HEK293 (cell line): ENCODE measurements around the gene PHPT1.
A peak's percentile ranks its signal among the peaks of the same experiment; 100 is the strongest.

ENCODE experiments used
- CTCF ChIA-PET: fragments of 350-600 bp; formaldehyde crosslinking; extraction: SDS; loops from one replicate; lab custom pipeline; 2021; ENCODE audit warnings: antibody characterized with exemption; lab: Yijun Ruan, JAX
- POLR2A ChIA-PET: fragments of 300-600 bp; formaldehyde crosslinking; extraction: SDS; loops from one replicate; lab custom pipeline; 2020; ENCODE audit warnings: antibody characterized with exemption, inconsistent platforms; lab: Yijun Ruan, JAX
- H3K27ac ChIP-seq: fragments of 200-500 bp; sonication (Bioruptor generic); 2 replicates; pipeline ENCODE4 v1.5.1; 2014; ENCODE audit warnings: low read depth, low read length, control low read depth, inconsistent platforms; ENCODE audit errors: extremely low read depth
- H3K36me3 ChIP-seq, 2 experiments: fragments of 200-500 bp in 1 of 2; sonication (Bioruptor generic) in 1 of 2; 1 replicate in 1 of 2; 2 replicates in 1 of 2; pipeline ENCODE4 v1.5.1; 2014 to 2017; ENCODE audit warnings: inconsistent platforms in 2 of 2, low read length in 2 of 2; ENCODE audit not compliant: control insufficient read depth in 2 of 2, insufficient read depth in 1 of 2
- H3K4me1 ChIP-seq: fragments of 200-500 bp; sonication (Bioruptor generic); 2 replicates; pipeline ENCODE4 v1.5.1; 2014; ENCODE audit warnings: mild to moderate bottlenecking, low read length, inconsistent platforms; ENCODE audit not compliant: control insufficient read depth, insufficient read depth
- H3K4me3 ChIP-seq: 2 replicates; pipeline ENCODE4 v1.5.1; 2011; ENCODE audit warnings: low read depth, mild to moderate bottlenecking, control low read depth, low read length, moderate library complexity
- H3K9me3 ChIP-seq: fragments of 200-500 bp; sonication (Bioruptor generic); 2 replicates; pipeline ENCODE4 v1.5.1; 2014; ENCODE audit warnings: low read depth, low read length, inconsistent platforms; ENCODE audit not compliant: control insufficient read depth, insufficient read depth
- BCL11B ChIP-seq: fragments of 450-650 bp; formaldehyde crosslinking; IDR thresholded peaks from 2 replicates; pipeline ENCODE4 v1.5.1; 2016; ENCODE audit warnings: low read depth, missing biosample characterization, missing genetic modification characterization
- HOXC10 ChIP-seq: sonication (generic); formaldehyde crosslinking; IDR thresholded peaks from 2 replicates; pipeline ENCODE4 v1.8.1; 2023; ENCODE audit warnings: mild to moderate bottlenecking, missing genetic modification reagents
- KLF7 ChIP-seq: fragments of 450-650 bp; formaldehyde crosslinking; IDR thresholded peaks from 2 replicates; pipeline ENCODE4 v1.5.1; 2016; ENCODE audit warnings: missing biosample characterization, missing genetic modification characterization, borderline replicate concordance
- KLF9 ChIP-seq: fragments of 450-650 bp; formaldehyde crosslinking; IDR thresholded peaks from 2 replicates; pipeline ENCODE4 v1.5.1; 2016; ENCODE audit warnings: missing biosample characterization, missing genetic modification characterization, low read depth
- ZBTB17 ChIP-seq: fragments of 450-650 bp; formaldehyde crosslinking; IDR thresholded peaks from 2 replicates; pipeline ENCODE4 v1.5.1; 2016; ENCODE audit warnings: missing biosample characterization, missing genetic modification characterization
- ZBTB21 ChIP-seq: fragments of 450-650 bp; formaldehyde crosslinking; IDR thresholded peaks from 2 replicates; pipeline ENCODE4 v1.5.1; 2017; ENCODE audit warnings: missing biosample characterization, missing genetic modification characterization
- ZNF114 ChIP-seq: fragments of 450-650 bp; formaldehyde crosslinking; IDR thresholded peaks from 2 replicates; pipeline ENCODE4 v1.5.0; 2017; ENCODE audit warnings: missing biosample characterization, missing genetic modification characterization
- ZNF169 ChIP-seq: fragments of 450-650 bp; formaldehyde crosslinking; IDR thresholded peaks from 2 replicates; pipeline ENCODE4 v1.5.1; 2016; ENCODE audit warnings: missing biosample characterization, missing genetic modification characterization
- ZNF302 ChIP-seq: fragments of 450-650 bp; formaldehyde crosslinking; IDR thresholded peaks from 2 replicates; pipeline ENCODE4 v1.5.1; 2016; ENCODE audit warnings: missing biosample characterization, missing genetic modification characterization, low read depth
- ZNF311 ChIP-seq: fragments of 450-650 bp; formaldehyde crosslinking; IDR thresholded peaks from 2 replicates; pipeline ENCODE4 v1.5.1; 2017; ENCODE audit warnings: missing biosample characterization, missing genetic modification characterization, borderline replicate concordance
- ZNF416 ChIP-seq: fragments of 450-650 bp; formaldehyde crosslinking; IDR thresholded peaks from 2 replicates; pipeline ENCODE4 v1.5.1; 2016; ENCODE audit warnings: missing biosample characterization, missing genetic modification characterization
- ZNF529 ChIP-seq: fragments of 450-650 bp; formaldehyde crosslinking; IDR thresholded peaks from 2 replicates; pipeline ENCODE4 v1.5.1; 2017; ENCODE audit warnings: missing genetic modification characterization, missing biosample characterization; ENCODE audit not compliant: insufficient replicate concordance
- ZNF629 ChIP-seq: fragments of 450-650 bp; formaldehyde crosslinking; IDR thresholded peaks from 2 replicates; pipeline ENCODE4 v1.5.1; 2017; ENCODE audit warnings: missing biosample characterization, missing genetic modification characterization
- ZNF660 ChIP-seq: fragments of 450-650 bp; IDR thresholded peaks from 2 replicates; pipeline ENCODE4 v1.5.1; 2018; ENCODE audit warnings: missing biosample characterization, mild to moderate bottlenecking, missing genetic modification characterization
- ZNF707 ChIP-seq: fragments of 450-650 bp; formaldehyde crosslinking; IDR thresholded peaks from 2 replicates; pipeline ENCODE4 v1.5.1; 2016; ENCODE audit warnings: missing biosample characterization, missing genetic modification characterization
- ZNF776 ChIP-seq: fragments of 450-650 bp; formaldehyde crosslinking; IDR thresholded peaks from 2 replicates; pipeline ENCODE4 v1.5.0; 2017; ENCODE audit warnings: missing biosample characterization, missing genetic modification characterization, borderline replicate concordance
- TF ChIP-seq, protein P1 (sequence below): fragments of 450-650 bp; formaldehyde crosslinking; IDR thresholded peaks from 2 replicates; pipeline ENCODE4 v1.5.1; 2017; ENCODE audit warnings: missing biosample characterization, missing genetic modification characterization
- TF ChIP-seq, protein P2 (sequence below): fragments of 450-650 bp; formaldehyde crosslinking; IDR thresholded peaks from 2 replicates; pipeline ENCODE4 v1.5.1; 2016; ENCODE audit warnings: missing biosample characterization, missing genetic modification characterization
- TF ChIP-seq, protein P3 (sequence below): fragments of 450-650 bp; formaldehyde crosslinking; IDR thresholded peaks from 2 replicates; pipeline ENCODE4 v1.5.1; 2016; ENCODE audit warnings: missing biosample characterization, missing genetic modification characterization
- TF ChIP-seq, protein P4 (sequence below): fragments of 450-650 bp; formaldehyde crosslinking; IDR thresholded peaks from 2 replicates; pipeline ENCODE4 v1.5.1; 2016; ENCODE audit warnings: missing biosample characterization, missing genetic modification characterization
- TF ChIP-seq, protein P5 (sequence below): fragments of 450-650 bp; formaldehyde crosslinking; IDR thresholded peaks from 2 replicates; pipeline ENCODE4 v1.5.1; 2016; ENCODE audit warnings: missing biosample characterization, missing genetic modification characterization
- TF ChIP-seq, protein P6 (sequence below): fragments of 450-650 bp; formaldehyde crosslinking; IDR thresholded peaks from 2 replicates; pipeline ENCODE4 v1.5.1; 2016; ENCODE audit warnings: missing biosample characterization, missing genetic modification characterization
- TF ChIP-seq, protein P7 (sequence below): fragments of 450-650 bp; formaldehyde crosslinking; IDR thresholded peaks from 2 replicates; pipeline ENCODE4 v1.5.1; 2016; ENCODE audit warnings: missing biosample characterization, missing genetic modification characterization

Gene PHPT1

DNA sequence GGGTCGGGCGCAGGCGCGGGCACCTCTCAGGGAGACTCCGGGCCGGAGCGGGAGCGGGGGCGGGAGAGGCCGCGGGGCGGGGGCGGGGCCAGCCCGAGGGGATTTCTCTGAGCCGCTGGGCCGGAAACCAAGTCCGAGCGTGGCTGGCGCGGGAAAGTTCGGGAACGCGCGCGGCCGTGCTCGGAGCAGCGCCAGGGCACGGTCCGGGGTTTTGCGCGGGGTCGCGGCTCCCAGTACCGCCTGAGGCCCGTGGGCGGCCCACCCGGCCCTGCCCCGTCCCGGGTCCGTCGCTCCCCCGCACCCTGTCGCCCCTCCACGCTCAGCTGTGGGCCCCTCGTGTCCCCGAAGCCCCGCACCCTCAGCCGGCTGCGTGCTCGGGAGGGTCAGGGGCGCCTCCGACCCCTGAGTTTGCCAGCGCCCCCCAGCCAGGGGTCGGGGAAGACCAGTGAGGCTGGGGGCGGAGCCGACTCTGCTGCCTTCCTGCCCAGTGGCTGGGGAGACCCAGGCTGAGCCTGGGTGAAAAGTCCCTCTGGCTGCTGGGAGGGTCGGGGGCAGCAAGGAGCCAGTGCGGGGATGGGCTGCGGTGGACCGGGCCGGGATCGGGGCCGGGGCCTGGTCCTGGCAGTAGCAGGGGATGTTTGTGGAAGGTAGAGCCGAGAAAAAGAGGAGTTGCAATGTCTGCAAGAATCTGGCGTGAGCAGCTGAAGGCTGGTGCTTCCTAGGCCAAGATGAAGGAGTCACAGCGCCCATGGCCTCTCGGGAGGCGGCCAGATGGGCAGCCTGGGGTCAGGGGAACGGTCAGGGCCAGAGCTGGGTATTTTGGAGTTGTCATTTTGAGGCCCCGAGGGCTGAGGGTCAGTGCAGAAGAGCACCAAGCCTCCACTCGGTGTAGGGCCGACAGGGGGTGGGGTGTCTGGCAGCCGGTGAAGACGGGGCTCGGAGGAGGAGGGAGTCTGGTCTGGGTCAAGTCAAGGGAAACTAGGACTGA is 37.7 kb downstream of the PHPT1 start:
- Histone ChIP-seq H3K4me1 (no peaks in the 10 kb centered on the region), H3K27ac (peak overlapping the region; percentile 86; the same call in 1 of the 2 replicates), H3K9me3 (no peaks in the 10 kb centered on the region), H3K4me3 (peak overlapping the region; percentile 81), H3K36me3 (peaks cover 3 to 15% of the 10 kb centered on the region in 2 experiments; a peak in 2 of 3 replicates)
- POLR2A ChIA-PET: interaction anchor here (0.9 to 1.9 kb wide), 21 partner anchors 12 to 243 kb away, joined by 3 to 15 read pairs (median 4); partner anchors contain the start of genes AJM1, EDF1, PAXX and RABL6
- CTCF ChIA-PET: interaction anchor here (1.0 to 1.1 kb wide), 3 partner anchors 10 to 58 kb away, joined by 4 read pairs; partner anchors contain the start of genes AJM1, C8G and FBXW5
- no peak for TF ChIP-seq ZBTB21 (tag by site-specific recombination)
- TF ChIP-seq, protein P1, sequence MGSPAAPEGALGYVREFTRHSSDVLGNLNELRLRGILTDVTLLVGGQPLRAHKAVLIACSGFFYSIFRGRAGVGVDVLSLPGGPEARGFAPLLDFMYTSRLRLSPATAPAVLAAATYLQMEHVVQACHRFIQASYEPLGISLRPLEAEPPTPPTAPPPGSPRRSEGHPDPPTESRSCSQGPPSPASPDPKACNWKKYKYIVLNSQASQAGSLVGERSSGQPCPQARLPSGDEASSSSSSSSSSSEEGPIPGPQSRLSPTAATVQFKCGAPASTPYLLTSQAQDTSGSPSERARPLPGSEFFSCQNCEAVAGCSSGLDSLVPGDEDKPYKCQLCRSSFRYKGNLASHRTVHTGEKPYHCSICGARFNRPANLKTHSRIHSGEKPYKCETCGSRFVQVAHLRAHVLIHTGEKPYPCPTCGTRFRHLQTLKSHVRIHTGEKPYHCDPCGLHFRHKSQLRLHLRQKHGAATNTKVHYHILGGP: no peak
- no peak for TF ChIP-seq ZNF629 (tag by site-specific recombination)
- TF ChIP-seq, protein P2, sequence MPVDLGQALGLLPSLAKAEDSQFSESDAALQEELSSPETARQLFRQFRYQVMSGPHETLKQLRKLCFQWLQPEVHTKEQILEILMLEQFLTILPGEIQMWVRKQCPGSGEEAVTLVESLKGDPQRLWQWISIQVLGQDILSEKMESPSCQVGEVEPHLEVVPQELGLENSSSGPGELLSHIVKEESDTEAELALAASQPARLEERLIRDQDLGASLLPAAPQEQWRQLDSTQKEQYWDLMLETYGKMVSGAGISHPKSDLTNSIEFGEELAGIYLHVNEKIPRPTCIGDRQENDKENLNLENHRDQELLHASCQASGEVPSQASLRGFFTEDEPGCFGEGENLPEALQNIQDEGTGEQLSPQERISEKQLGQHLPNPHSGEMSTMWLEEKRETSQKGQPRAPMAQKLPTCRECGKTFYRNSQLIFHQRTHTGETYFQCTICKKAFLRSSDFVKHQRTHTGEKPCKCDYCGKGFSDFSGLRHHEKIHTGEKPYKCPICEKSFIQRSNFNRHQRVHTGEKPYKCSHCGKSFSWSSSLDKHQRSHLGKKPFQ (tag by site-specific recombination): no peak
- 0 out of 2 replicates have a peak, but pooled peaks have one; percentile 69 for TF ChIP-seq BCL11B
- TF ChIP-seq ZNF660: no peak
- no peak for TF ChIP-seq ZNF707 (tag by site-specific recombination)
- TF ChIP-seq, protein P3, sequence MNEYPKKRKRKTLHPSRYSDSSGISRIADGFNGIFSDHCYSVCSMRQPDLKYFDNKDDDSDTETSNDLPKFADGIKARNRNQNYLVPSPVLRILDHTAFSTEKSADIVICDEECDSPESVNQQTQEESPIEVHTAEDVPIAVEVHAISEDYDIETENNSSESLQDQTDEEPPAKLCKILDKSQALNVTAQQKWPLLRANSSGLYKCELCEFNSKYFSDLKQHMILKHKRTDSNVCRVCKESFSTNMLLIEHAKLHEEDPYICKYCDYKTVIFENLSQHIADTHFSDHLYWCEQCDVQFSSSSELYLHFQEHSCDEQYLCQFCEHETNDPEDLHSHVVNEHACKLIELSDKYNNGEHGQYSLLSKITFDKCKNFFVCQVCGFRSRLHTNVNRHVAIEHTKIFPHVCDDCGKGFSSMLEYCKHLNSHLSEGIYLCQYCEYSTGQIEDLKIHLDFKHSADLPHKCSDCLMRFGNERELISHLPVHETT (tag by site-specific recombination): no peak
- no peak for TF ChIP-seq ZNF302 (tag by site-specific recombination)
- TF ChIP-seq, protein P4, sequence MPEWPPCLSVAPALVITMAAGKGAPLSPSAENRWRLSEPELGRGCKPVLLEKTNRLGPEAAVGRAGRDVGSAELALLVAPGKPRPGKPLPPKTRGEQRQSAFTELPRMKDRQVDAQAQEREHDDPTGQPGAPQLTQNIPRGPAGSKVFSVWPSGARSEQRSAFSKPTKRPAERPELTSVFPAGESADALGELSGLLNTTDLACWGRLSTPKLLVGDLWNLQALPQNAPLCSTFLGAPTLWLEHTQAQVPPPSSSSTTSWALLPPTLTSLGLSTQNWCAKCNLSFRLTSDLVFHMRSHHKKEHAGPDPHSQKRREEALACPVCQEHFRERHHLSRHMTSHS: no peak
- TF ChIP-seq ZBTB17 (tag by site-specific recombination): peak; percentile 17; the same call in 1 of the 2 replicates
- TF ChIP-seq ZNF114 (tag by site-specific recombination): no peak
- TF ChIP-seq, protein P5, sequence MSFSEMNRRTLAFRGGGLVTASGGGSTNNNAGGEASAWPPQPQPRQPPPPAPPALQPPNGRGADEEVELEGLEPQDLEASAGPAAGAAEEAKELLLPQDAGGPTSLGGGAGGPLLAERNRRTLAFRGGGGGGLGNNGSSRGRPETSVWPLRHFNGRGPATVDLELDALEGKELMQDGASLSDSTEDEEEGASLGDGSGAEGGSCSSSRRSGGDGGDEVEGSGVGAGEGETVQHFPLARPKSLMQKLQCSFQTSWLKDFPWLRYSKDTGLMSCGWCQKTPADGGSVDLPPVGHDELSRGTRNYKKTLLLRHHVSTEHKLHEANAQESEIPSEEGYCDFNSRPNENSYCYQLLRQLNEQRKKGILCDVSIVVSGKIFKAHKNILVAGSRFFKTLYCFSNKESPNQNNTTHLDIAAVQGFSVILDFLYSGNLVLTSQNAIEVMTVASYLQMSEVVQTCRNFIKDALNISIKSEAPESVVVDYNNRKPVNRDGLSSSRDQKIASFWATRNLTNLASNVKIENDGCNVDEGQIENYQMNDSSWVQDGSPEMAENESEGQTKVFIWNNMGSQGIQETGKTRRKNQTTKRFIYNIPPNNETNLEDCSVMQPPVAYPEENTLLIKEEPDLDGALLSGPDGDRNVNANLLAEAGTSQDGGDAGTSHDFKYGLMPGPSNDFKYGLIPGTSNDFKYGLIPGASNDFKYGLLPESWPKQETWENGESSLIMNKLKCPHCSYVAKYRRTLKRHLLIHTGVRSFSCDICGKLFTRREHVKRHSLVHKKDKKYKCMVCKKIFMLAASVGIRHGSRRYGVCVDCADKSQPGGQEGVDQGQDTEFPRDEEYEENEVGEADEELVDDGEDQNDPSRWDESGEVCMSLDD: no peak
- TF ChIP-seq ZNF776: no peak
- TF ChIP-seq KLF9 (tag by site-specific recombination): peak; percentile 37; the same call in 1 of the 2 replicates
- TF ChIP-seq, protein P6, sequence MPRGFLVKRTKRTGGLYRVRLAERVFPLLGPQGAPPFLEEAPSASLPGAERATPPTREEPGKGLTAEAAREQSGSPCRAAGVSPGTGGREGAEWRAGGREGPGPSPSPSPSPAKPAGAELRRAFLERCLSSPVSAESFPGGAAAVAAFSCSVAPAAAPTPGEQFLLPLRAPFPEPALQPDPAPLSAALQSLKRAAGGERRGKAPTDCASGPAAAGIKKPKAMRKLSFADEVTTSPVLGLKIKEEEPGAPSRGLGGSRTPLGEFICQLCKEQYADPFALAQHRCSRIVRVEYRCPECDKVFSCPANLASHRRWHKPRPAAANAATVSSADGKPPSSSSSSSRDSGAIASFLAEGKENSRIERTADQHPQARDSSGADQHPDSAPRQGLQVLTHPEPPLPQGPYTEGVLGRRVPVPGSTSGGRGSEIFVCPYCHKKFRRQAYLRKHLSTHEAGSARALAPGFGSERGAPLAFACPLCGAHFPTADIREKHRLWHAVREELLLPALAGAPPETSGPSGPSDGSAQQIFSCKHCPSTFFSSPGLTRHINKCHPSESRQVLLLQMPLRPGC (tag by site-specific recombination): no peak
- TF ChIP-seq, protein P7, sequence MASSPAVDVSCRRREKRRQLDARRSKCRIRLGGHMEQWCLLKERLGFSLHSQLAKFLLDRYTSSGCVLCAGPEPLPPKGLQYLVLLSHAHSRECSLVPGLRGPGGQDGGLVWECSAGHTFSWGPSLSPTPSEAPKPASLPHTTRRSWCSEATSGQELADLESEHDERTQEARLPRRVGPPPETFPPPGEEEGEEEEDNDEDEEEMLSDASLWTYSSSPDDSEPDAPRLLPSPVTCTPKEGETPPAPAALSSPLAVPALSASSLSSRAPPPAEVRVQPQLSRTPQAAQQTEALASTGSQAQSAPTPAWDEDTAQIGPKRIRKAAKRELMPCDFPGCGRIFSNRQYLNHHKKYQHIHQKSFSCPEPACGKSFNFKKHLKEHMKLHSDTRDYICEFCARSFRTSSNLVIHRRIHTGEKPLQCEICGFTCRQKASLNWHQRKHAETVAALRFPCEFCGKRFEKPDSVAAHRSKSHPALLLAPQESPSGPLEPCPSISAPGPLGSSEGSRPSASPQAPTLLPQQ (tag by site-specific recombination): peak; percentile 75
- no peak for TF ChIP-seq ZNF311
- TF ChIP-seq HOXC10: no peak
- TF ChIP-seq ZNF529 (tag by site-specific recombination): no peak
- TF ChIP-seq ZNF169 (tag by site-specific recombination): no peak
- TF ChIP-seq KLF7 (tag by site-specific recombination): no peak
- TF ChIP-seq ZNF416 (tag by site-specific recombination): no peak
